Cardiac fibroblast (primary cell): Measurements from ENCODE around the gene ENDOD1.
A peak's percentile ranks its signal among the peaks of the same experiment; 100 is the strongest.

Source experiments
- DNase-seq, 2 donors: peaks; one replicate each; pipeline versions ENCODE4 v3.0.0 to v3.0.0-alpha.2; 2010; ENCODE audit warnings: low read depth in 2 of 2
- H3K4me3 ChIP-seq, 2 donors: replicated peaks in 1 of 2; 1 replicate in 1 of 2; 2 replicates in 1 of 2; pipeline ENCODE4 v1.5.1; 2011; ENCODE audit warnings: low read depth in 2 of 2, low read length in 2 of 2, mild to moderate bottlenecking in 2 of 2, moderate library complexity in 1 of 2
- TF ChIP-seq, protein P1 (sequence below): IDR thresholded peaks from one replicate; pipeline ENCODE4 v1.5.1; 2011; ENCODE audit warnings: low read depth, mild to moderate bottlenecking, low read length, inconsistent platforms

ENDOD1 gene

GRCh38 chr11:95147364-95147905 lies 57.8 kb downstream of the ENDOD1 start:
- TF ChIP-seq, protein P1, sequence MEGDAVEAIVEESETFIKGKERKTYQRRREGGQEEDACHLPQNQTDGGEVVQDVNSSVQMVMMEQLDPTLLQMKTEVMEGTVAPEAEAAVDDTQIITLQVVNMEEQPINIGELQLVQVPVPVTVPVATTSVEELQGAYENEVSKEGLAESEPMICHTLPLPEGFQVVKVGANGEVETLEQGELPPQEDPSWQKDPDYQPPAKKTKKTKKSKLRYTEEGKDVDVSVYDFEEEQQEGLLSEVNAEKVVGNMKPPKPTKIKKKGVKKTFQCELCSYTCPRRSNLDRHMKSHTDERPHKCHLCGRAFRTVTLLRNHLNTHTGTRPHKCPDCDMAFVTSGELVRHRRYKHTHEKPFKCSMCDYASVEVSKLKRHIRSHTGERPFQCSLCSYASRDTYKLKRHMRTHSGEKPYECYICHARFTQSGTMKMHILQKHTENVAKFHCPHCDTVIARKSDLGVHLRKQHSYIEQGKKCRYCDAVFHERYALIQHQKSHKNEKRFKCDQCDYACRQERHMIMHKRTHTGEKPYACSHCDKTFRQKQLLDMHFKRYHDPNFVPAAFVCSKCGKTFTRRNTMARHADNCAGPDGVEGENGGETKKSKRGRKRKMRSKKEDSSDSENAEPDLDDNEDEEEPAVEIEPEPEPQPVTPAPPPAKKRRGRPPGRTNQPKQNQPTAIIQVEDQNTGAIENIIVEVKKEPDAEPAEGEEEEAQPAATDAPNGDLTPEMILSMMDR, result no peak
- peak; percentile 86 to 93 for DNase-seq
- H3K4me3 ChIP-seq, result no peak overlapping the region

DNA sequence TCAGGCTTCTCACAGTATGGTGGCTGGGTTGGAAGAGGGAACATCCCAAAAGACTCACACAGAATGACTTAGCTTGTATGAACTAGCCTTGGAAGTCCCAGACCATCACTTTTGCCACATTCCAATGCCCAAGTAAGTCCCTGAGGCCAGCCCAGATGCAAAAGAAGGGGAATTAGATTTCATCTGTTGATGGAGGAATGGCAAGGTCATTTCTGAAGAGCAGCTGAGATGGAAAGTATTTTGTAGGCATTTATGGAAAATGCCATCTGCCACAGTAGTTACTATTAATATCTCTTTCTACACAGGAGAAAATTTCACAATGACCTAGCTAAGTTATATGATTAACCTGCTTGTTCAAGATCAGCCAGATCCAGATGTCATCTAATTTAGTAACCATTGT lies 58.8 kb downstream of the ENDOD1 start:
- no peak for DNase-seq
- TF ChIP-seq, protein P1, result no peak
- no peak overlapping the region for H3K4me3 ChIP-seq

- H3K4me3 ChIP-seq, result no peak overlapping the region
- no peak for DNase-seq
- TF ChIP-seq, protein P1, result no peak
Measured at GRCh38 chr11:95148938-95149337, 59.3 kb downstream of the ENDOD1 start.

DNA sequence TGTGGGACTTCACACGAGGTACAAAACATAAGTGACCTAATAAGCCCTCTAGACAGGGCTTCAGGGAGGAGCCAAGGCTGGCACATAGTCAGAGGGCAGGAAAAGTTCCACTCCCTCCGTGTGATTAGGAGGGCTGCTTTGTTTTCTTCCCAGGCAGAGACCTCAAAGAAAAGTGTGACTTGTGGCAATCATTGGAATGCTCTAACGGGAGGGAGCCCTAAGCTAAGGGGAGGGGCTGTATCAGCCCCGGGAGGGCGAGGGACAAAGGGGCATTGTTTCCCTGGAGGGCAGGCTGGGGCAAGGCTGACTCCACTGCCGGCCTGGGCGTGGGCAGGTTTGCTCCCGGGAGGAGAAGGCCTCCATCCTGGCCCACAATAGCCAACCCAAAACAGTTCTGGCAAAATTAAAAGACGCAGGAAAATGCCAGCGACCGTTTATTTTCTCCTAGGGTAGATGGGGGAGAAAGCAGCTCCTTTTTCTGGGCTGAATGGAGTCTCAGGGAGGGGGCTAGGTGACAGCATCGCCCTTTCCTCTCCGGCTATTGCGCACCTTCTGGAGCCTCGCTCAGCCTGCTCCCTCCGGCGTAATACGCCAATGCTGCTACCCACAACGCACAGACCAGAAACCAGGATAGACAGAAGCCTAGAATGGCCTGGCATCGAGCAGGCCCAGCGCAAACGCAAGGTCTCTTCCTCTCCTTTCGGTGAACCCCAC lies 60.2 kb downstream of the ENDOD1 start:
- TF ChIP-seq, protein P1, result no peak
- DNase-seq, result peak in 1 of 2 donors; percentile 73
- peak overlapping the region in 1 of 2 donors; percentile 43 for H3K4me3 ChIP-seq

- TF ChIP-seq, protein P1, result peak; percentile 79
- peak; percentile 92 to 93 for DNase-seq
- peak overlapping the region; percentile 43 to 49 for H3K4me3 ChIP-seq
Measured at GRCh38 chr11:95150956-95151684, 61.5 kb downstream of the ENDOD1 start.

GRCh38 chr11:95152876-95153856 lies 63.5 kb downstream of the ENDOD1 start:
- no peak for DNase-seq
- no peak overlapping the region for H3K4me3 ChIP-seq
- TF ChIP-seq, protein P1, result no peak
